ENCODE measurements around the gene MLLT3.

GRCh38 chr9:20391208-20391607, 231.1 kb downstream of the MLLT3 start:
- no peak for TF ChIP-seq CTCF (IDR thresholded peaks at IDR 0.05)
- no peak for TF ChIP-seq POLR2A (IDR thresholded peaks at IDR 0.05)

All from Peyer's patch (tissue), 4 donors.